Neural crest cell (in vitro differentiated cells): Measurements from ENCODE around the gene COX6A1. TPM values are rescaled to one million over a fixed set of nuclear protein-coding genes. Genes with fewer than 3 reads are reported as not detected.

ENCODE experiments used
- DNase-seq: peaks from one replicate; pipeline ENCODE4 v3.0.0; 2021; ENCODE audit warnings: low read depth, mixed read lengths, low spot score
- H3K27ac Mint-ChIP-seq: one replicate; pipeline ENCODE4 v1.8.0; 2021; ENCODE audit warnings: mild to moderate bottlenecking, mixed read lengths; ENCODE audit not compliant: unreplicated experiment
- H3K27me3 Mint-ChIP-seq: 2 replicates; pipeline ENCODE4 v1.8.0; 2021; ENCODE audit warnings: low read depth, mild to moderate bottlenecking, mixed read lengths
- H3K36me3 Mint-ChIP-seq: 2 replicates; pipeline ENCODE4 v1.8.0; 2021; ENCODE audit warnings: low read depth, mild to moderate bottlenecking, mixed read lengths
- H3K4me1 Mint-ChIP-seq: 2 replicates; pipeline ENCODE4 v1.8.0; 2021; ENCODE audit warnings: mixed read lengths
- H3K4me3 Mint-ChIP-seq: one replicate; pipeline ENCODE4 v1.8.0; 2021; ENCODE audit warnings: mild to moderate bottlenecking, mixed read lengths
- H3K9me3 Mint-ChIP-seq: 2 replicates; pipeline ENCODE4 v1.8.0; 2021; ENCODE audit warnings: mixed read lengths
- CTCF ChIP-seq: fragments of 200-600 bp; sonication (generic); conservative IDR thresholded peaks from 2 replicates; pipeline ENCODE4 v1.5.0; 2021; ENCODE audit warnings: antibody characterized with exemption, mild to moderate bottlenecking
- total RNA-seq: library from RNA; stranded (reverse); gene quantifications from 2 replicates; pipeline ENCODE4 v1.2.1, GENCODE V29; 2021

Gene COX6A1
- total RNA-seq, 1 donor from 2014 or later, result 320 TPM

GRCh38 chr12:120474616-120474960 is 36.7 kb downstream of the COX6A1 start:
- Mint-ChIP-seq H3K36me3 (no peaks in the 10 kb centered on the region), H3K27me3 (no peaks in the 10 kb centered on the region), H3K9me3 (no peaks in the 10 kb centered on the region), H3K4me1 (peaks cover 36% of the 10 kb centered on the region), H3K4me3 (peak overlapping the region; percentile 36), H3K27ac (no peak overlapping the region)
- no peak for TF ChIP-seq CTCF
- no peak for DNase-seq

- no peak overlapping the region for H3K27ac Mint-ChIP-seq
- no peak for DNase-seq
- H3K4me1 Mint-ChIP-seq, result peaks cover 43% of the 10 kb centered on the region
- H3K27me3 Mint-ChIP-seq, result no peaks in the 10 kb centered on the region
- no peak overlapping the region for H3K4me3 Mint-ChIP-seq
- no peaks in the 10 kb centered on the region for H3K9me3 Mint-ChIP-seq
- TF ChIP-seq CTCF, result no peak
- no peaks in the 10 kb centered on the region for H3K36me3 Mint-ChIP-seq
Observed at GRCh38 chr12:120475643-120476042, 37.7 kb downstream of the COX6A1 start.

GRCh38 chr12:120479458-120479857 is 41.5 kb downstream of the COX6A1 start:
- Mint-ChIP-seq H3K4me1 (peaks cover 32% of the 10 kb centered on the region), H3K27me3 (no peaks in the 10 kb centered on the region), H3K9me3 (no peaks in the 10 kb centered on the region), H3K4me3 (peak overlapping the region; percentile 29), H3K27ac (no peak overlapping the region), H3K36me3 (no peaks in the 10 kb centered on the region)
- DNase-seq, result no peak
- TF ChIP-seq CTCF, result no peak

- no peak for DNase-seq
- Mint-ChIP-seq H3K4me3 (no peak overlapping the region), H3K4me1 (peaks cover 27% of the 10 kb centered on the region), H3K36me3 (no peaks in the 10 kb centered on the region), H3K27me3 (no peaks in the 10 kb centered on the region), H3K9me3 (no peaks in the 10 kb centered on the region), H3K27ac (peak overlapping the region; percentile 38)
- no peak for TF ChIP-seq CTCF
Observed at GRCh38 chr12:120480211-120480610, 42.3 kb downstream of the COX6A1 start.

GRCh38 chr12:120481022-120481767 is 43.3 kb downstream of the COX6A1 start:
- no peak overlapping the region for H3K4me3 Mint-ChIP-seq
- DNase-seq, result no peak
- TF ChIP-seq CTCF, result no peak
- H3K36me3 Mint-ChIP-seq, result no peaks in the 10 kb centered on the region
- no peaks in the 10 kb centered on the region for H3K27me3 Mint-ChIP-seq
- H3K27ac Mint-ChIP-seq, result no peak overlapping the region
- H3K9me3 Mint-ChIP-seq, result no peaks in the 10 kb centered on the region
- H3K4me1 Mint-ChIP-seq, result peaks cover 21% of the 10 kb centered on the region
